ENCODE measurements around the gene SHD.
"Not testable (repeated sequence)": the region's sequence is repeated elsewhere in the genome, so short reads cannot be mapped to it uniquely, and the experiment has no call there.

The SHD gene

DNA sequence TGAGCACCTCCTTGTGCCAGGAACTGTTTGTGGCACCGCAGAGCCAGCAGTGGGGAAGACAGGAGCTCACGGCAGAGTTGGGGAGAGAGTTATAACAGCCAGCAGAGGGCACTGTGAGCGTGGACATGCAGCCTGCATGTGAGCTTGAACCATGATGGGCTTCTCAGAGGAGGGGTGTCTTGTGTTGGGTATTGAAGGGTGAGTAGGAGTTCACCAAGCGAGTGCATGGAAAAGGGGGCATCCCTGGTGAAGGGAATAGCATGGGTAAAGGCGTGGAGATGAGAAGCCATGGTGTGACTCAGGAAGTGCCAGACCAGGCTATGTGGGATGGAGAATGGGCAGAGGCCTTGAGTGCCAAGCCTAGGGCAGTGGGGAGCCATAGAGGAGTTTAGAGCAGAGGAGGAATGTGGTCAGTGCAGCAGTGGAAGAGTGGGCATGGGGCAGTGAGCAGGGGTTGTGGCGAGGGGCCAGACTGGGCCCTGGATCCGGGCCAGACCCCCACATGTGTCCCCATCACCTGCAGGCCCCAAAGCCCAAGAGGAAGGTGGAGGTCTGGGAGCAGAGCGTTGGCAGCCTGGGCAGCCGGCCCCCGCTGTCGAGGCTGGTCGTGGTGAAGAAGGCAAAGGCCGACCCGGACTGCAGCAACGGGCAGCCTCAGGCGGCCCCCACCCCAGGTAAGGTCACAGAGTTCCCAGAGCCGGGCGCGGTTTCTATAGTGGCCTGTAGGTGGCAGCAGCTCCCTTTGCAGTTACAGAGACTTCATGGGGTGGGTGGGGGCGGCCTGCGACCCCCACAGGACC lies 11.8 kb upstream of the SHD start:
- in situ Hi-C loops (cut with MboI; ENCODE audit: low sequenced_read_pairs): no loop called here

DNA sequence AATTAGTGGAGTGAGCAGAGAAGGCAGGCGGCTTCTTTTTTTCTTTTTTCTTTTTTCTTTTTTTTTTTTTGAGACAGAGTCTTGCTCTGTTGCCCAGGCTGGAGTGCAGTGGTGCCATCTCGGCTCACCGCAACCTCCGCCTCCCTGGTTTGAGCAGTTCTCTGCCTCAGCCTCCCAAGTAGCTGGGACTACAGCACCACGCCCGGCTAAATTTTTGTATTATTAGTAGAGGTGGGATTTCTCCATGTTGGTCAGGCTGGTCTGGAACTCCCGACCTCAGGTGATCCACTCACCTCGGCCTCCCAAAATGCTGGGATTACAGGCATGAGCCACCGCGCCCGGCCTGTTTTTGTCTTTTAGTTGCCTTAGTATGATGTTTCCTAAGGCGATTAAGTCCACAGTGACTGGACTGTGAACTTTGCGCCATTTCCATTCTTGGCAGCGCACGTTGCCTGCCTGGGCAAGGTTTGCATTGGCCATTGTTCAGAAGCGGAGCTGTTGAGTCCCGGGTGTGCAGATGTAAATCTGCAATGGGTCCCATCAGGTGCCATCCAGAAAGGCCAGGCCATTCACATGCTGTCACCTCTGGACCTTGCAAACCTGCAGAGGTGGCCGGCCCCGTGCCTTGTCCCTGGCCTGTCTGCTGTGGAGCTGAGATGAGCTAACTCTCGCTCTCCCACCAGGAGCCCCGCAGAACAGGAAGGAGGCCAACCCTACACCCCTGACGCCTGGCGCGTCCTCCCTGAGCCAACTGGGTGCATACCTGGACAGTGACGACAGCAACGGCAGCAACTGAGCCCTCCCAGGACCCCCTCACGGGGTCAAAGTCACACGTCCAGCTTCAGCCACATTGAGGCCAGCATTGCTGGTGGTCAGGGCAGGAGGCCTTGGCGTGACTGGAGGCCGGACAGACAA lies 10.9 kb upstream of the SHD start:
- in situ Hi-C loops (cut with MboI; ENCODE audit: low sequenced_read_pairs): no loop called here

GRCh38 chr19:4268816-4269430 lies 10.1 kb upstream of the SHD start:
- in situ Hi-C loops (cut with MboI; ENCODE audit: low sequenced_read_pairs): no loop called here

DNA sequence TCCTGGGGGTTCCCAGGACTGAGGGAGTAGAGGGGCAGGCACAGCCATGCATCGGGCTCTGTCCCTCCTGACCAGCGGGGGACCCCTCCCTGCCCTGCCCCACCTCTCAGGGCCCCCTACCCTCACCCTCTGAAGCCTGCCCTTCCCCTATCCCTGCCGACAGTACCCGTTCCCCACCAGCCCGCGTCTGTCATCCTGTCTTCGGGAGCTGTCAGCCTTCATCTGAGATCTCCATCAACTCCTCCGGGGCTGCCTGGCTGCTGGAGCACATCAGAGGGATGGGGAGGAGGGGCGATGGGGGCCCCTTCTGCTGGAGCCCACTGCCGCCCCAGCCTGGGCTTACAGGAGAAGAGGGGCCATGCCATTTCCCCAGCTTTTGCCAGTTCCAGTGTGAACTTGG lies 6.2 kb upstream of the SHD start:
- in situ Hi-C loops (cut with MboI; ENCODE audit: low sequenced_read_pairs): no loop called here

DNA sequence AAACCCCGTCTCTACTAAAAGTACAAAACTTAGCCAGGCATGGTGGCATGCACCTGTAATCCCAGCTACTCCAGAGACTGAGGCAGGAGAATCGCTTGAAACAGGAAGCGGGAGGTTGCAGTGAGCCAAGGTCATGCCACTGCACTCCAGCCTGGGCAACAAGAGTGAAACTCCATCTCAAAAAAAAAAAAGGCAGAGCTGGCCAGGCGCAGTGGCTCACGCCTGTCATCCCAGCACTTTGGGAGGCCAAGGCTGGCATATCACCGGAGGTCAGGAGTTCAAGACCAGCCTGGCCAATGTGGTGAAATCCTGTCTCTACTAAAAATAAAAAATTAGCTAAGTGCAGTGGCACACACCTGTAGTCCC lies 4.8 kb upstream of the SHD start:
- in situ Hi-C loops (cut with MboI; ENCODE audit: low sequenced_read_pairs): not testable (repeated sequence)

DNA sequence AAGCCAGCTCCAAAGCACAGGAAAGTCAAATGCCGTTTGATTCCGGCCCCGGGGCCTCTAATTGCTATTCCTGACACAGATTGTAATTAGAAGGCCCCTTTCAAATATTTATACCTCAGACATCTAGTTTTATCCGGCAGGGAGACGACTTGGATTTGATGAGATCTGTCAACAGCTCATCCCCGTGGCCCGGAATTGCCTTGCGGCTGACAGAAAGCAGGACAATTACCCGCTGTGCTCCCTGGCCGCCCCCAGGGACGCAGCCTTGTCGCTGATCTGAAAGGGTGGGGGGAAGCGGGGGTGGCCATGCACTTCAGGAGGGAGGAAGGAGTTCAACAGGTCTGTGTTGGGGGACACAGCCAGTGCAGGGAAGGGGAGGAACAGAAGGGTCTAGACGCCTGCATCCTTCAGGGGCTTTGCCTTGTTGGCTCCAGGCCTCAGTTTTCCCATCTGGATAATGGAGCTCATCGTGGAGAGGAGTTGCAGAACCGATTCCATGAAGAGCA lies 1.8 kb upstream of the SHD start:
- in situ Hi-C loops (cut with MboI; ENCODE audit: low sequenced_read_pairs): no loop called here

GRCh38 chr19:4278010-4278409 lies 1.1 kb upstream of the SHD start:
- in situ Hi-C loops (cut with MboI; ENCODE audit: low sequenced_read_pairs): no loop called here

- in situ Hi-C loops (cut with MboI; ENCODE audit: low sequenced_read_pairs): no loop called here
These were observed 132 bp downstream of the SHD start for GRCh38 chr19:4279267-4279529.

- in situ Hi-C loops (cut with MboI; ENCODE audit: low sequenced_read_pairs): no loop called here
These were observed 710 bp downstream of the SHD start for GRCh38 chr19:4279530-4280422.

DNA sequence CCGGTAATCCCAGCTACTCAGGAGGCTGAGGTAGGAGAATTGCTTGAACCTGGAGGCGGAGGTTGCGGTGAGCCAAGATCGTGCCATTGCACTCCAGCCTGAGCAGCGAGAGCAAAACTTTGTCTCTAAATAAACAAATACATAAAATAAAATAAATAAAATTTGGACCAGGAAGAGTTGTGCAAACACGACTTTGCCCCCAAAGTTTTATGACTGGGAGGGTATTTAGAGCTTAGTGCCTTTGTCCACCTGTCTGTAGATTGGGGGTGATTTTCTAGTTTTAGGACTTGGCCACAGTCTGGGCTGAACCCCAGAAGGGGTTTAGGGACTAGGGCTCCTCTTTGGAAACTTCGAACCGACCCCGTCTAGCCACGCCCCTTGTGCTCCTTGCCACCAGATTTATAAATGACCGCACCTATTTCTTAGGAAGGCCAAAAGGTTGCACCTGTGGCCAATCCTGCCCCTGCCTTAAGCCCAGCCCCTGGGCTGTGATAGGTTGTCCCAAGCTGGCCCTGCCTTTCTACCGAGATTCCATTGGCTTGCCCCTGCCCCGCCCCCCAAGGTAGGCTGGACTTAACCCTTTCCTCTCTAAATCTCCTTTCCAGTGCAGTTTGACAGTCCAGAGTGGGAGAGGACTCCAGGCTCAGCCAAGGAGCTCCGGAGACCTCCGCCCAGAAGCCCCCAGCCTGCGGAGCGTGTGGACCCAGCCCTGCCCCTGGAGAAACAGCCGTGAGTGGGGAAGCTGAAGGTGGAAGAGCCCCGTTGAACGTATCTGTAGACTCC lies 5.3 kb downstream of the SHD start:
- in situ Hi-C loops (cut with MboI; ENCODE audit: low sequenced_read_pairs): no loop called here

DNA sequence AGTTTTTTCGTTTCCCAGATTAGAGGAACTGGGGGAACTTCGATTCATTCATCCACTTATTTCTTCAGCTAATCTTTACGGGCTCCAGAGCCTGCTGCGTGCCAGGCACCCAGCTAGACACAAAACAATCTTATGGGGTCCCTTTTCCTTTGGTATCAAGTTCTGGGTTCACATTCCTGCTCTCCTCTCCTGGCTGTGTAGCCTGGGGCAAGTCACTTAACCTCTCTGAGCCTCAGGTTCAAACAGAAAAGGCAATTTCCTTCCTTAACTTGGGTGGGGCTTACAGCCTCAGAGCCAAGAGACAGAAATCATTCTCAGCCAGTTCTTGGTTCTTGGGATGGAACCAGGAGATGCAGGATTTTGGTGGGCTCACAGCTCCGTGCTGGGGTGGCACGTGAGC lies 5.9 kb downstream of the SHD start:
- in situ Hi-C loops (cut with MboI; ENCODE audit: low sequenced_read_pairs): no loop called here

GRCh38 chr19:4286141-4286540 lies 7.1 kb downstream of the SHD start:
- in situ Hi-C loops (cut with MboI; ENCODE audit: low sequenced_read_pairs): not testable (repeated sequence)

DNA sequence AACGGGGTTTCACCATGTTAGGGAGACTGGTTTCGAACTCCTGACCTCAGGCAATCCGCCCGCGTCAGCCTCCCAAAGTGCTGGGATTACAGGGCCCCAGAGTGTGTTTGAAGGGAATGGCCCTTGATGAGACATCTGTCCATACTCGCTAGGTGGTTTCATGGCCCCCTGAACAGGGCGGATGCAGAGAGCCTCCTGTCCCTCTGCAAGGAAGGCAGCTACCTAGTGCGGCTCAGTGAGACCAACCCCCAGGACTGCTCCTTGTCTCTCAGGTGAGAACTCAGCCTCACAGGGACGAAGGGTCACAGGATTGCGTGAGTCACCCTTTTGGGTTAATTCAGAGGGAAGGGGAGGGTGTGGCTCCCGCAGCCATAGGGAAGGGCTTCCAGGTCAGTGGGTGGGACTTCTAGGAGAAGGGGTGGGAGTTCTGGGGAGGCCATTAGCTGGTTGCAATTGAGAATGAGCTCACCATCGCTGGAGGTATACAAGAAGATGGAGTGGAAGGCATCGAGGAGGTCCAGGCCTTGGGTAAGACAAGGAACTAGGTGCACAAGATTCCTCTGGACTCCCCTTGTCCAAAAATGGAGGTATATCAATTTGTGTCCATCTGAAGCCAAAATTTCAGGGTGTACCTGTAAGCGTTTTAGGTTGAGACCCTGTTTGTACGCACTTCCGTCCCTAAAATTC lies 9.2 kb downstream of the SHD start:
- in situ Hi-C loops (cut with MboI; ENCODE audit: low sequenced_read_pairs): no loop called here

GRCh38 chr19:4291184-4291732 lies 12.2 kb downstream of the SHD start:
- in situ Hi-C loops (cut with MboI; ENCODE audit: low sequenced_read_pairs): no loop called here

GRCh38 chr19:4292515-4292914 lies 13.4 kb downstream of the SHD start:
- in situ Hi-C loops (cut with MboI; ENCODE audit: low sequenced_read_pairs): no loop called here

DNA sequence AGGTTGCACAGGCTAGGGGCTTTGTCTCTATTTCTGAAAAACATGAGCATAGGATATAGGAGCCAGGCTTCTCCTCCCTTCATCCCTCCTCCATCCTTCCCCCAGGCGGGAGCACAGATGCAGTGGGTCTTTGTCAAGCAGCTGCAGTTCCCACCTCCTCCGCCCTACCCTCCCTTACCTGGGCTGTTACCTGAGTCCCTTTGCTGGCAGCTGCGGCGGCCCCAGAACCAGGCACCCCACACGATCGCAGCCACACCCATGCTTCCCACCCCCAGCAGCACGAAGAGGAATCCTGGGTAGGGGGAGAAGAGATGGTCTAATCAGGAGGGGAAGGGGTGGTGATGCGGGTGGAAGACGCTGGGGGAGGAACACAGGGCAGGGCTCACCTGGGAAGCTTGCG lies 15.3 kb downstream of the SHD start:
- in situ Hi-C loops (cut with MboI; ENCODE audit: low sequenced_read_pairs): no loop called here

GRCh38 chr19:4295972-4296771 lies 17.1 kb downstream of the SHD start:
- in situ Hi-C loops (cut with MboI; ENCODE audit: low sequenced_read_pairs): no loop called here

All from HL-60/S4 (cell line).